Progenitor cell of endocrine pancreas (in vitro differentiated cells): ENCODE measurements around the gene PCYOX1L. TPM values are rescaled to one million over a fixed set of nuclear protein-coding genes. Genes with fewer than 3 reads are reported as not detected.

Experiments
- DNase-seq: peaks from one replicate; pipeline ENCODE4 v3.0.0; 2021; ENCODE audit warnings: low spot score; ENCODE audit not compliant: unreplicated experiment
- H3K27ac Mint-ChIP-seq: 2 replicates; pipeline ENCODE4 v1.8.0; 2021; ENCODE audit warnings: mild to moderate bottlenecking, moderate library complexity, mixed read lengths
- H3K27me3 Mint-ChIP-seq: 2 replicates; pipeline ENCODE4 v1.8.0; 2021; ENCODE audit warnings: mixed read lengths
- H3K36me3 Mint-ChIP-seq: 2 replicates; pipeline ENCODE4 v1.8.0; 2022; ENCODE audit warnings: mixed read lengths; ENCODE audit not compliant: insufficient read depth
- H3K4me1 Mint-ChIP-seq: 2 replicates; pipeline ENCODE4 v1.8.0; 2021; ENCODE audit warnings: low read depth, mixed read lengths
- H3K4me3 Mint-ChIP-seq: 2 replicates; pipeline ENCODE4 v1.8.0; 2021; ENCODE audit warnings: low read depth, mild to moderate bottlenecking, moderate library complexity, mixed read lengths
- H3K9me3 Mint-ChIP-seq: 2 replicates; pipeline ENCODE4 v1.8.0; 2021; ENCODE audit warnings: low read depth, mixed read lengths
- CTCF ChIP-seq: fragments of 200-600 bp; sonication (generic); IDR thresholded peaks from one replicate; pipeline ENCODE4 v1.5.0; 2021; ENCODE audit warnings: antibody characterized with exemption, mild to moderate bottlenecking; ENCODE audit not compliant: unreplicated experiment
- total RNA-seq: library from RNA; stranded (reverse); gene quantifications from 2 replicates; pipeline ENCODE4 v1.2.1, GENCODE V29; 2021

PCYOX1L gene
- total RNA-seq, 1 donor from 2014 or later = 20.6 TPM

DNA sequence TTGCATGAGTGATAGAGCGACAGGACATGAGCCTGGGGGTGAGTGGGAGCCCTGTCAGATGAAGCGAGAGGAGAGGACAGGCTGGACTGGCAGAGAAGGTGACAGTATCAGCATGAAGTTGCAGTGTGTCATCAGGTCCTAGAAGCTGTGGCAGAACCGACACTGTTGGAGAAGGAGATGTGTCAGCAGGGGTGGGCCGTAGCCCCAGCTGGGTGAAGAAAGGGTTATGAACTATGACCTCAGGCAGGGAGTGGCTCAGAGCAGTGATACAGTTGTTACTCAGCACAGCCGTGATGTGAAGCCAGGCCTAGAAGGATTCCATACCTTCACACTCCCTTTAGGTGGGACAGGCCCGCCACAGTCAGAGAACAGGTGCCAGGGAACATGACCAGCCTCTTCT lies 7.6 kb downstream of the PCYOX1L start:
- no peak for DNase-seq
- no peaks in the 10 kb centered on the region for H3K9me3 Mint-ChIP-seq

GRCh38 chr5:149366169-149366729 lies 8.4 kb downstream of the PCYOX1L start:
- DNase-seq = no peak
- Mint-ChIP-seq H3K4me1 (peaks cover 2% of the 10 kb centered on the region), H3K27ac (peak overlapping the region; percentile 65), H3K9me3 (no peaks in the 10 kb centered on the region), H3K4me3 (no peak overlapping the region), H3K27me3 (no peaks in the 10 kb centered on the region), H3K36me3 (no peaks in the 10 kb centered on the region)
- no peak for TF ChIP-seq CTCF

More for the DNA sequence above, 7.6 kb downstream of the PCYOX1L start:
- H3K4me3 Mint-ChIP-seq = no peak overlapping the region
- no peaks in the 10 kb centered on the region for H3K27me3 Mint-ChIP-seq
- H3K4me1 Mint-ChIP-seq = peaks cover 2% of the 10 kb centered on the region
- no peak for TF ChIP-seq CTCF
- no peaks in the 10 kb centered on the region for H3K36me3 Mint-ChIP-seq
- H3K27ac Mint-ChIP-seq = no peak overlapping the region

DNA sequence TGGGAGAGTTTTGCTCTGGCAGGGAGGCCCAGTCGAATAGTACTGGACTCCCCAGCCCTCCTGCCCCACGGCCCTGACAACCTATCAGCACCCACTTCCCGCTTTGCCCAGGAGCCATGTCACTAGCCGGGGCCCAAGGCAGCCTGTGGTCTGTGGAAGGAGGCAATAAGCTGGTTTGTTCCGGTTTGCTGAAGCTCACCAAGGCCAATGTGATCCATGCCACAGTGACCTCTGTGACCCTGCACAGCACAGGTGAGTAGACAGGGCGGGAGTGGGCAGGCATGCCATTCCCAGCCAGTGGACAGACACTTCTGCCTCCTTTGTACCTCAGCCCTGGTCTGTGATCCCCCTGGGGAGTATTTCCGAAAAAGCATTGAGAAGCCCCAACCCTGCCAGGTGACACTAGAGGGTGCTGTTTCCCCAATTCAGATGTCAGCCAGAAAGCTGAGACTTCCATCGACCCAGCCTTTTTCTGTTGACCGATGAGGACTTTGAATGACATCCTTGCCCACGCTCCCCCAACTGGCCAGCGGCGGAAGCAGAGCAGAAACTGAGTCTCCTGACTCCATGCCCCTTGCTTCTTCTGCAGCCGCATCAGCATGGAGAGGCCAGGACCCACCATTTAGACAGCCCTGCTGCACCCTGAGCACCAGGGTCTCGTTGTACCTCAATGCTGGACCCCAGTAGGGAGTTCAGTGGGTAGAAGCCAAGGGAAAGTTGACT lies 9.6 kb downstream of the PCYOX1L start:
- Mint-ChIP-seq H3K27me3 (no peaks in the 10 kb centered on the region), H3K27ac (no peak overlapping the region), H3K9me3 (no peaks in the 10 kb centered on the region), H3K4me1 (peaks cover 2% of the 10 kb centered on the region), H3K36me3 (no peaks in the 10 kb centered on the region), H3K4me3 (no peak overlapping the region)
- peak; percentile 87 for TF ChIP-seq CTCF
- DNase-seq = peak; percentile 56

DNA sequence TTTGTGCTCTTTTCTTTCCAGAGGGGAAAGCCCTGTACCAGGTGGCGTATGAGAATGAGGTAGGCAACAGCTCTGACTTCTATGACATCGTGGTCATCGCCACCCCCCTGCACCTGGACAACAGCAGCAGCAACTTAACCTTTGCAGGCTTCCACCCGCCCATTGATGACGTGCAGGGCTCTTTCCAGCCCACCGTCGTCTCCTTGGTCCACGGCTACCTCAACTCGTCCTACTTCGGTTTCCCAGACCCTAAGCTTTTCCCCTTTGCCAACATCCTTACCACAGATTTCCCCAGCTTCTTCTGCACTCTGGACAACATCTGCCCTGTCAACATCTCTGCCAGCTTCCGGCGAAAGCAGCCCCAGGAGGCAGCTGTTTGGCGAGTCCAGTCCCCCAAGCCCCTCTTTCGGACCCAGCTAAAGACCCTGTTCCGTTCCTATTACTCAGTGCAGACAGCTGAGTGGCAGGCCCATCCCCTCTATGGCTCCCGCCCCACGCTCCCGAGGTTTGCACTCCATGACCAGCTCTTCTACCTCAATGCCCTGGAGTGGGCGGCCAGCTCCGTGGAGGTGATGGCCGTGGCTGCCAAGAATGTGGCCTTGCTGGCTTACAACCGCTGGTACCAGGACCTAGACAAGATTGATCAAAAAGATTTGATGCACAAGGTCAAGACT lies 10.3 kb downstream of the PCYOX1L start:
- H3K27me3 Mint-ChIP-seq = no peaks in the 10 kb centered on the region
- no peak overlapping the region for H3K27ac Mint-ChIP-seq
- H3K36me3 Mint-ChIP-seq = no peaks in the 10 kb centered on the region
- H3K4me3 Mint-ChIP-seq = no peak overlapping the region
- no peaks in the 10 kb centered on the region for H3K9me3 Mint-ChIP-seq
- peaks cover 2% of the 10 kb centered on the region for H3K4me1 Mint-ChIP-seq
- TF ChIP-seq CTCF = no peak
- DNase-seq = no peak

- DNase-seq = no peak
- H3K4me1 Mint-ChIP-seq = peaks cover 2% of the 10 kb centered on the region
- no peaks in the 10 kb centered on the region for H3K36me3 Mint-ChIP-seq
- H3K27me3 Mint-ChIP-seq = no peaks in the 10 kb centered on the region
- no peaks in the 10 kb centered on the region for H3K9me3 Mint-ChIP-seq
- TF ChIP-seq CTCF = no peak
- H3K4me3 Mint-ChIP-seq = no peak overlapping the region
- H3K27ac Mint-ChIP-seq = no peak overlapping the region
Observed at GRCh38 chr5:149370878-149371277, 13.0 kb downstream of the PCYOX1L start.
